ENCODE results near the gene ALOX5AP. TPM values are rescaled to one million over a fixed set of nuclear protein-coding genes. Genes with fewer than 3 reads are reported as not detected.

Gene ALOX5AP
- total RNA-seq, 8 experiments from 2014 or later, result 0.50 to 1.6 (median 0.64) TPM; not detected in 4

GRCh38 chr13:30731361-30732045 is 3.8 kb upstream of the ALOX5AP start:
- Histone ChIP-seq H3K4me1 (replicated peaks in 1 of 2) (peaks cover 29 to 43% of the 10 kb centered on the region in 2 donors), H3K27ac (peak overlapping the region; percentile 5 to 74), H3K4me3 (no peak overlapping the region)
- in situ Hi-C loops (cut with MboI; ENCODE audit: low pct_unique_long_range_greater_than_20kb in 2 of 9, low sequenced_read_pairs in 9 of 9, unreplicated experiment in 9 of 9), result no loop called here
- 45 to 89% (median 83%) methylated on average over 8 to 17 of the region's 21 CpGs; no CpG with 5 or more reads in 6 of the 10 experiments for WGBS, 10 experiments
- peak in 5 of 8 experiments; percentile 63 to 79 (median 69) for ATAC-seq (replicated peaks in 6 of 8)

GRCh38 chr13:30732046-30732390 is 3.3 kb upstream of the ALOX5AP start:
- in situ Hi-C loops (cut with MboI; ENCODE audit: low pct_unique_long_range_greater_than_20kb in 2 of 9, low sequenced_read_pairs in 9 of 9, unreplicated experiment in 9 of 9), result no loop called here
- WGBS, 10 experiments, result 49 to 100% (median 75%) methylated on average over 1 to 9 of the region's 21 CpGs; no CpG with 5 or more reads in 4 of the 10 experiments
- Histone ChIP-seq H3K4me1 (replicated peaks in 1 of 2) (peaks cover 34 to 47% of the 10 kb centered on the region in 2 donors), H3K27ac (peak overlapping the region in 1 of 2 donors; percentile 18), H3K4me3 (no peak overlapping the region)
- ATAC-seq (replicated peaks in 6 of 8), result no peak

GRCh38 chr13:30734439-30734838 is 904 bp upstream of the ALOX5AP start:
- H3K4me1 ChIP-seq (replicated peaks in 1 of 2), result peaks cover 42 to 45% of the 10 kb centered on the region in 2 donors
- H3K4me3 ChIP-seq, result no peak overlapping the region
- ATAC-seq (replicated peaks in 6 of 8), result no peak
- H3K27ac ChIP-seq, result no peak overlapping the region
- 0 to 100% (median 50%) methylated on average over 1 of the region's 1 CpG; no CpG with 5 or more reads in 3 of the 10 experiments for WGBS, 10 experiments
- in situ Hi-C loops (cut with MboI; ENCODE audit: low pct_unique_long_range_greater_than_20kb in 2 of 9, low sequenced_read_pairs in 9 of 9, unreplicated experiment in 9 of 9), result no loop called here

GRCh38 chr13:30735872-30736175 is 481 bp downstream of the ALOX5AP start:
- H3K27ac ChIP-seq, result no peak overlapping the region
- no peak overlapping the region for H3K4me3 ChIP-seq
- 67 to 100% (median 95%) methylated on average over 1 to 2 of the region's 2 CpGs for WGBS, 10 experiments

GRCh38 chr13:30736461-30737320 is 1.3 kb downstream of the ALOX5AP start:
- ATAC-seq (replicated peaks in 6 of 8), result peak in 5 of 8 experiments; percentile 7 to 68 (median 42)
- in situ Hi-C loops (cut with MboI; ENCODE audit: low pct_unique_long_range_greater_than_20kb in 2 of 9, low sequenced_read_pairs in 9 of 9, unreplicated experiment in 9 of 9), result no loop called here
- Histone ChIP-seq H3K4me3 (no peak overlapping the region), H3K27ac (no peak overlapping the region), H3K4me1 (replicated peaks in 1 of 2) (peaks cover 25 to 35% of the 10 kb centered on the region in 2 donors)
- WGBS, 10 experiments, result 0 to 83% (median 63%) methylated on average over 1 to 4 of the region's 5 CpGs; no CpG with 5 or more reads in 1 of the 10 experiments

More at GRCh38 chr13:30735872-30736175, 481 bp downstream of the ALOX5AP start:
- H3K4me1 ChIP-seq (replicated peaks in 1 of 2), result peaks cover 33 to 43% of the 10 kb centered on the region in 2 donors
- ATAC-seq (replicated peaks in 6 of 8), result no peak
- in situ Hi-C loops (cut with MboI; ENCODE audit: low pct_unique_long_range_greater_than_20kb in 2 of 9, low sequenced_read_pairs in 9 of 9, unreplicated experiment in 9 of 9), result no loop called here

GRCh38 chr13:30737511-30738337 is 2.4 kb downstream of the ALOX5AP start:
- Histone ChIP-seq H3K27ac (no peak overlapping the region), H3K4me3 (no peak overlapping the region), H3K4me1 (replicated peaks in 1 of 2) (peaks cover 19 to 31% of the 10 kb centered on the region in 2 donors)
- ATAC-seq (replicated peaks in 6 of 8), result peak in 3 of 8 experiments; percentile 80 to 89 (median 83)
- in situ Hi-C loops (cut with MboI; ENCODE audit: low pct_unique_long_range_greater_than_20kb in 2 of 9, low sequenced_read_pairs in 9 of 9, unreplicated experiment in 9 of 9), result no loop called here
- WGBS, 10 experiments, result 13 to 100% (median 83%) methylated on average over 1 to 3 of the region's 3 CpGs; no CpG with 5 or more reads in 3 of the 10 experiments

GRCh38 chr13:30738526-30739236 is 3.3 kb downstream of the ALOX5AP start:
- H3K4me3 ChIP-seq, result no peak overlapping the region
- in situ Hi-C loops (cut with MboI; ENCODE audit: low pct_unique_long_range_greater_than_20kb in 2 of 9, low sequenced_read_pairs in 9 of 9, unreplicated experiment in 9 of 9), result no loop called here
- peaks cover 28 to 36% of the 10 kb centered on the region in 2 donors for H3K4me1 ChIP-seq (replicated peaks in 1 of 2)
- no peak overlapping the region for H3K27ac ChIP-seq
- 38 to 100% (median 91%) methylated on average over 1 to 5 of the region's 9 CpGs; no CpG with 5 or more reads in 3 of the 10 experiments for WGBS, 10 experiments
- no peak for ATAC-seq (replicated peaks in 6 of 8)

GRCh38 chr13:30739237-30739528 is 3.8 kb downstream of the ALOX5AP start:
- in situ Hi-C loops (cut with MboI; ENCODE audit: low pct_unique_long_range_greater_than_20kb in 2 of 9, low sequenced_read_pairs in 9 of 9, unreplicated experiment in 9 of 9), result no loop called here

GRCh38 chr13:30739761-30740642 is 4.7 kb downstream of the ALOX5AP start:
- peak in 2 of 8 experiments; percentile 11 to 25 for ATAC-seq (replicated peaks in 6 of 8)
- 16 to 80% (median 48%) methylated on average over 1 to 12 of the region's 14 CpGs; no CpG with 5 or more reads in 1 of the 10 experiments for WGBS, 10 experiments
- in situ Hi-C loops (cut with MboI; ENCODE audit: low pct_unique_long_range_greater_than_20kb in 2 of 9, low sequenced_read_pairs in 9 of 9, unreplicated experiment in 9 of 9), result no loop called here
- H3K27ac ChIP-seq, result no peak overlapping the region
- H3K4me1 ChIP-seq (replicated peaks in 1 of 2), result peaks cover 32 to 45% of the 10 kb centered on the region in 2 donors
- H3K4me3 ChIP-seq, result no peak overlapping the region

More at GRCh38 chr13:30739237-30739528, 3.8 kb downstream of the ALOX5AP start:
- ATAC-seq (replicated peaks in 6 of 8), result no peak
- no peak overlapping the region for H3K4me3 ChIP-seq
- H3K4me1 ChIP-seq (replicated peaks in 1 of 2), result peaks cover 32 to 42% of the 10 kb centered on the region in 2 donors
- H3K27ac ChIP-seq, result no peak overlapping the region
- 90 to 100% (median 100%) methylated on average over 1 to 2 of the region's 2 CpGs; no CpG with 5 or more reads in 2 of the 10 experiments for WGBS, 10 experiments

- 23 to 100% (median 57%) methylated on average over 1 to 3 of the region's 6 CpGs; no CpG with 5 or more reads in 4 of the 10 experiments for WGBS, 10 experiments
- ATAC-seq (replicated peaks in 6 of 8), result no peak
- H3K4me1 ChIP-seq (replicated peaks in 1 of 2), result peaks cover 32 to 48% of the 10 kb centered on the region in 2 donors
- in situ Hi-C loops (cut with MboI; ENCODE audit: low pct_unique_long_range_greater_than_20kb in 2 of 9, low sequenced_read_pairs in 9 of 9, unreplicated experiment in 9 of 9), result no loop called here
- no peak overlapping the region for H3K27ac ChIP-seq
- H3K4me3 ChIP-seq, result no peak overlapping the region
Observed at GRCh38 chr13:30742901-30743300, 7.6 kb downstream of the ALOX5AP start.

GRCh38 chr13:30743319-30744055 is 8.1 kb downstream of the ALOX5AP start:
- peak in 7 of 8 experiments; percentile 70 to 87 (median 74) for ATAC-seq (replicated peaks in 6 of 8)

More at GRCh38 chr13:30743319-30744055, 8.1 kb downstream of the ALOX5AP start:
- in situ Hi-C loops (cut with MboI; ENCODE audit: low pct_unique_long_range_greater_than_20kb in 2 of 9, low sequenced_read_pairs in 9 of 9, unreplicated experiment in 9 of 9), result no loop called here
- WGBS, 10 experiments, result 4 to 100% (median 59%) methylated on average over 1 to 4 of the region's 4 CpGs; no CpG with 5 or more reads in 2 of the 10 experiments
- H3K27ac ChIP-seq, result peak overlapping the region in 1 of 2 donors; percentile 34
- no peak overlapping the region for H3K4me3 ChIP-seq
- peaks cover 29 to 46% of the 10 kb centered on the region in 2 donors for H3K4me1 ChIP-seq (replicated peaks in 1 of 2)
